Activated naive CD8-positive, alpha-beta T cell (primary cell): ENCODE measurements around the gene GLIPR2.
"Not testable (repeated sequence)": the region's sequence is repeated elsewhere in the genome, so short reads cannot be mapped to it uniquely, and the experiment has no call there.

Source experiments
- H3K27ac Mint-ChIP-seq: one replicate; pipeline ENCODE4 v1.8.0; 2021; ENCODE audit warnings: mixed read lengths
- H3K27me3 Mint-ChIP-seq: one replicate; pipeline ENCODE4 v1.8.0; 2021; ENCODE audit warnings: mixed read lengths
- H3K36me3 Mint-ChIP-seq: one replicate; pipeline ENCODE4 v1.8.0; 2021; ENCODE audit warnings: mixed read lengths
- H3K4me1 Mint-ChIP-seq: one replicate; pipeline ENCODE4 v1.8.0; 2021; ENCODE audit warnings: low read depth, mixed read lengths
- H3K4me3 Mint-ChIP-seq: one replicate; pipeline ENCODE4 v1.8.0; 2021; ENCODE audit warnings: mild to moderate bottlenecking, mixed read lengths
- H3K9me3 Mint-ChIP-seq: one replicate; pipeline ENCODE4 v1.8.0; 2021; ENCODE audit warnings: low read depth, mixed read lengths

GLIPR2 gene, protein sequence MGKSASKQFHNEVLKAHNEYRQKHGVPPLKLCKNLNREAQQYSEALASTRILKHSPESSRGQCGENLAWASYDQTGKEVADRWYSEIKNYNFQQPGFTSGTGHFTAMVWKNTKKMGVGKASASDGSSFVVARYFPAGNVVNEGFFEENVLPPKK

DNA sequence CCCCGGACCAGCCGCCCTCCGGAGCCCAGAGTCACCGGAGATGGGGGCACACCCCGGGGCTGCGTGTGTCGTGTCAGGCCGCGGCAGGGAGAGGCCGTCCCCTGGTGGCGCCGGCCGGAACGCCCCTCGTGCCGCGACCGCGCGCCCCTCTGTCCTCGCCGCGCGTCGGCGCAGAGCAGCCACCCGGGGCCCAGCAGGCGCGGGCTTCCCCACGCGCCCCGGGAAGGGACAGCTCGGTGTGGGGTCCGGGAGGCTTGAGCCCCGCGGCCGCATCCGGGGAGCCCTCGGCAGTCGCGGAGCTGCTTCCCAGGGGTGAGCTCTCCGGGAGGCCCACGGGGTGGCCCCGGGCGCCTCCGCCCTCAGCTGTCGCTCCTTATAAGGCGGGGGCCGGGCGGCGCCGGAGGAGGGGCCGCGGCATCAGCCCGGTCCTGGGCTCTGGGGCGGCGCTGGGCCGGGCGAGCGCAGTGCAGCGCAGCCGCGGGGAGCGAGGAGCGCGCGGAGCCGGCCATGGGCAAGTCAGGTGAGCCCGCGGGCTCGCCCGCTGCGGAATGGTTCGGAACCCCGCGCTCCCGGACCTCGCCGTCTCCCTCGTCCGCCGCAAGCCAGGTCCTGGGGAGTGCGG lies at the start of gene GLIPR2:
GLIPR2 (plus strand) TSS at position 462 of the 622 bp plus-strand sequence; CDS start at position 508, 46 bp downstream.
- H3K4me1 Mint-ChIP-seq: peaks cover 46% of the 10 kb centered on the region
- no peaks in the 10 kb centered on the region for H3K9me3 Mint-ChIP-seq
- H3K27me3 Mint-ChIP-seq: no peaks in the 10 kb centered on the region
- peak within 1 kb of the TSS; percentile 92 for H3K4me3 Mint-ChIP-seq
- H3K36me3 Mint-ChIP-seq: no peaks in the 10 kb centered on the region
- H3K27ac Mint-ChIP-seq: peak within 1 kb of the TSS; percentile 81

DNA sequence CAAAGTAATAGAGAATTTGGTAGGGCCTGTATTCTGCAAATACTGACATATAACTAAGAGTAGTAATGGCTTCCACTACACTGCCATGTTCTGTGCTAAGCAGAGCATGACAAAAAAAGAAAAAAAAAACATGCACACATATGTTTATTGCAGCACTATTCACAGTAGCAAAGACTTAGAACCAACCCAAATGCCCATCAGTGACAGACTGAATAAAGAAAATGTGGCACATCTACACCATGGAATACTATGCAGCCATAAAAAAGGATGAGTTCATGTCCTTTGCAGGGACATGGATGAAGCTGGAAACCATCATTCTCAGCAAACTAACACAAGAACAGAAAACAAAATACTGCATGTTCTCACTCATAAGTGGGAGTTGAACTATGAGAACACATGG lies 49.5 kb upstream of the GLIPR2 start:
- not testable (repeated sequence) for H3K9me3 Mint-ChIP-seq, H3K4me3 Mint-ChIP-seq, H3K27me3 Mint-ChIP-seq, H3K27ac Mint-ChIP-seq, H3K4me1 Mint-ChIP-seq
- H3K36me3 Mint-ChIP-seq: peaks cover 20% of the 10 kb centered on the region

DNA sequence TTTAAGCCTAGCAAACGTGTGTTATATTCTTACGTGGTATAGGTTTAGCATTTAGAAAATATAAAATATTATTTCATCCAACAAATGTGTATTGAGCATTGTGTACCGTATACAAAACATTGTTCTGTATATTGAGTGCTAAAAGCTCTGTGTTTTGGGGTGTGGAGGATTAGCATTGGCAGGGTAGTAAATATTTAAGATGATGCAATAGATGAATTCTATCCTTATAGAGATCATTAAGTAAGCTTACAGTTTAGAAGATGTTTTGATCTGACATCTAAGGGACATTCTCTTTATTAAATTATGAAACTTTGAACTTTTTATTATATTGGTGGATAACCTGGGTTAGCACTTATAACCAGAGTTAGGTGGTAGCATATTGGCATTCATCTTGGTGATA lies 48.5 kb upstream of the GLIPR2 start:
- no peak overlapping the region for H3K27ac Mint-ChIP-seq
- no peaks in the 10 kb centered on the region for H3K9me3 Mint-ChIP-seq
- peaks cover 17% of the 10 kb centered on the region for H3K36me3 Mint-ChIP-seq
- H3K27me3 Mint-ChIP-seq: no peaks in the 10 kb centered on the region
- no peak overlapping the region for H3K4me3 Mint-ChIP-seq
- H3K4me1 Mint-ChIP-seq: peaks cover 12% of the 10 kb centered on the region

DNA sequence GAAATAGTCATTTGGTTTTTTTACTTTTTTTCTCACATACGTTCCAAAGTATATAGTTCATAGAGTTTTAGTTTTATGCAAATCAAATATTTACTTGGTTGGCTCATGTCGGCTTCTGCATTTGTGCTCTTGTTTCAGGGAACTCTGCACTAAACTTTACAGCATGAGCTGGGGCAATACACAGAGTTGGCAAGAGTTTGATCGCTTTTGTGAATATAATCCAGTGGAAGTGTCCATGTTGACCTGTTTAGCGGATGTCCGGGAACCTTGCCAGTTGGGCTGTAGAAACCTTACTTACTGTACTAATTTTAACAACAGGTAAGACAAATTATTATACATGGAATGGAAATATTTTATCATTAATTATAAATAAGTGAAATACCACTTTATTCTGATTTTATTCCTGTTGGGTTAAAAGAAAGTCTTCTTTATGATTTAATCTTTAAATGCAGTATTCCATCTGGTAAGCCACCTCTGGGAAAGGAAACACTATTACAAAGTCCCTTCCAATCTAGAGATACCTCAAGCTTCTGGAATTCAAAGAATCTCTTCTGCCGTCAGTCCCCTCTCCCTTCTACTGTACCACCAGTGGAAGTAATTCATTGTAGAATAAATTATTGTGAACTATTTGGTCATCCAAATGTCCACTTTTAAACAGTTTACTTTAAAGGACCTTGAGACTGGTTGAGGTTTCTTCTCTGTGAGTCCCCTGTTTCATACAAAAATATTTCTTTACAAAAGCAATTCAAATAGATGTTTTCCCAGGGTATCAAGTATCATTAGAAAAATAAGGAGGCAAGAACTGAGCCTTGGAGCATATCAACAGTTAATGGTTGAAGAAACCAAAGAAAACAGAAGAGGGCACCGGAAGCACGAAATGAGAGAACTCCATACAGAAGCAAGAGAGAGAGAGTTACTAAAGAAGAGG lies 45.2 kb upstream of the GLIPR2 start:
- Mint-ChIP-seq H3K9me3 (no peaks in the 10 kb centered on the region), H3K27ac (peak overlapping the region; percentile 41), H3K4me3 (peak overlapping the region; percentile 9), H3K4me1 (peaks cover 14% of the 10 kb centered on the region), H3K36me3 (peaks cover 11% of the 10 kb centered on the region), H3K27me3 (no peaks in the 10 kb centered on the region)

DNA sequence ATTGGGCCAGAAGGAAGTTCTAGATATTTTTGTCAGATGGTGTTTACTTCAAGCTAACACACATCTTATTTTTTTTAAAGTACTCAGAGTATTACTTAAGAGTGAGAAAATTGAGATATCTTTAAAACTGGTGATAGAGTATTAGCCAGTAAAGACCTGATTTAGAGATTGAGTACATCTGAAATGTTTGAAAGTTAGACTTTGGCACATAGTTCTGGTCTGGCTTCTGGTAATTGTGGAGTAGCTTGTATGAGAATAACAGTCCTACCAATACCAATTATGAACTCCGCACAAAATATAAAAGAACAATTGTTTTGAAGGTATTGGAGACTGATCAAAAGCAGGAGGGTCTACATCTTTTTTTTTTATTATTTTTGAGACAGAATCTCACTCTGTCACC lies 44.5 kb upstream of the GLIPR2 start:
- Mint-ChIP-seq H3K4me1 (peaks cover 14% of the 10 kb centered on the region), H3K36me3 (peaks cover 8% of the 10 kb centered on the region), H3K27ac (peak overlapping the region; percentile 41), H3K4me3 (peak overlapping the region; percentile 9), H3K27me3 (no peaks in the 10 kb centered on the region), H3K9me3 (no peaks in the 10 kb centered on the region)

DNA sequence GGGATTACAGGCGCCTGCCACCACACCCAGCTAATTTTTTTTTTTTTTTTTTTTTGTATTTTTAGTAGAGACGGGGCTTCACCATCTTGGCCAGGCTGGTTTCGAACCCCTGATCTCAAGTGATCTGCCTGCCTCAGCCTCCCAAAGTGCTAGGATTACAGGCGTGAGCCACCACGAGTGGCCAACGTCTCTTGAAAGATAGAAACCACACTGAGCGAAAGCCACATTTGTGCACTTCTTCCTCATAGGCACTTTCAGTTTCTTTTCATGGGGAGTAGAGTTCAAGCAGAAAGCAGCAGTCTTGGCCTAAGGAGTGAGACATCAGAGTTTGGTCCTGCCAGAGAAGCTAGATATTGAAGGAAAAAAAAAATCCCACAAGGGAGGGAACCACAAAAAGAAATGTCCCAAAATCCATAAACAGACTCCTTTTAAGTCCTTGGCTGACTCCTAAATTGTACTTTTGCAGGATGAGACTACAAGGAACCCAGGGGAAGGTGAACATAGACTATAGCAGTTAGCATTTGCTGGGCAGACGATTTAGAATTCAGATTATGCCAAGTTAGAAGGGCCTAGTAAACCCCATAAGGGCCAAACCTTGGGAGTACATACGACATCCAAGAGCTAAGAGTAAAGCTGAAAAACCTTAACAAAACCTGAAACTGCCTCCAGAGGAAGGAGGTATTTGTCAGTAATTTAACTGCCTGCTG lies 43.9 kb upstream of the GLIPR2 start:
- Mint-ChIP-seq H3K4me3 (peak overlapping the region; percentile 24), H3K27me3 (no peaks in the 10 kb centered on the region), H3K4me1 (peaks cover 14% of the 10 kb centered on the region), H3K36me3 (peaks cover 4% of the 10 kb centered on the region), H3K27ac (peak overlapping the region; percentile 77), H3K9me3 (no peaks in the 10 kb centered on the region)

- Mint-ChIP-seq H3K9me3 (no peaks in the 10 kb centered on the region), H3K27me3 (no peaks in the 10 kb centered on the region), H3K4me1 (peaks cover 14% of the 10 kb centered on the region), H3K36me3 (peaks cover 4% of the 10 kb centered on the region), H3K4me3 (no peak overlapping the region), H3K27ac (no peak overlapping the region)
These were observed 43.1 kb upstream of the GLIPR2 start for GRCh38 chr9:36093384-36093783.

DNA sequence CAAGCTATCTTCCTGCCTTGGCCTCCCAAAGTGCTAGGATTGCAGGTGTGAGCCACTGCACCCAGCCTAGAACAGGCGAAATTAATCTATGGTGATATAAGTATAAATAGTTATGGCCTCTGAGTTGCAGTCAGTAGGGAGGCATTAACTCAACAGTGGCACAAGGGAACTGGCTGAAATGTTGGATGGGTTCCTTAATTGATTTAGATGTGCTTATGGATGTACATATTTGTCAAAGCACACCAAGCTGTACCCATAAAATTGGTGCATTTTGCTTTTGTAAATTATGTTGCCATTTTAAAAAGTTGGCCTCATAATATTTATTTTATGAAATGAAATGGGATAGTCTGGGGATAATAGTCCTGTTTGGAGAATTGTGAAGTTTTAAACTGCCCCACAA lies 36.8 kb upstream of the GLIPR2 start:
- Mint-ChIP-seq H3K36me3 (no peaks in the 10 kb centered on the region), H3K27me3 (no peaks in the 10 kb centered on the region)

GRCh38 chr9:36100532-36100931 lies 36.0 kb upstream of the GLIPR2 start:
- Mint-ChIP-seq H3K4me1 (peaks cover 6% of the 10 kb centered on the region), H3K27ac (no peak overlapping the region), H3K4me3 (no peak overlapping the region), H3K27me3 (no peaks in the 10 kb centered on the region), H3K9me3 (no peaks in the 10 kb centered on the region), H3K36me3 (peaks cover 4% of the 10 kb centered on the region)

More for the DNA sequence above, 36.8 kb upstream of the GLIPR2 start:
- Mint-ChIP-seq H3K4me3 (no peak overlapping the region), H3K27ac (no peak overlapping the region), H3K9me3 (no peaks in the 10 kb centered on the region), H3K4me1 (peaks cover 6% of the 10 kb centered on the region)

DNA sequence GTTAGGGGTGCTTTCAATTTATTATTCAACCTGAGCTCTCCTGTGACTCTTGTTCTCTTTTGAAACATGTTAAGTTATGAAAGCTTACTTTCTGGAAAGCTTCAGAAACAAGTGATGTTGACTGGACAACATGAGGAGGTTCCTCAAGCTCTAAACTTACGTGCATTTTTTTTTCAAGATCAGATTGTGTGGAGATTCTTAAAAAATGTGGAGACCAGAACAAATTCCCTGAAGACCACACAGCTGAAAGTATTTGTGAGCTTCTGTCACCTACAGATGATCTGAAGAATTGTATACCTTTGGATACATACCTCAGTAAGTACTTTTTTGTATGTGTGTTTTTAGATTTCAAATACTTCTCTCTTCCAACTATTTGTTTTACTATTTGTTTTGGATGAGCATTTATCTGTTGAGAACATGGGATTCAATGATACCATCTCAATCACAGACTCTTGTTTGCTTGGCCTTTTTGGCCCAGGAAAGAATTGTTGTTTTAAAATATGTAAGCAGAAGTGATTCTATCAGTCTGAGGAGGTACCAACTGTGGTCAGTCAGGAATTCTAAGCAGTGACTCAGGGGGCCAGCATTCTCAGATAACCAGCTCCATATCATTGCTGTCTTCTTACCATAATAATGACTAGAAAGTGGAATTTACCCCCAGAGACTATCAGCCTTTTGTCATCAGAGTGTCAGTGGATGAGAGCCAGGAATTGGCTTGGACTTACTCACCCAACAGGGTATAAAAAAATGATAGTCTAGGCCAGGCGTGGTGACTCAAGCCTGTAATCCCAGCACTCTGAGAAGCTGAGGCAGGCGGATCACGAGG lies 34.4 kb upstream of the GLIPR2 start:
- H3K27ac Mint-ChIP-seq: no peak overlapping the region
- peaks cover 4% of the 10 kb centered on the region for H3K36me3 Mint-ChIP-seq
- H3K27me3 Mint-ChIP-seq: no peaks in the 10 kb centered on the region
- H3K4me1 Mint-ChIP-seq: peaks cover 6% of the 10 kb centered on the region
- no peaks in the 10 kb centered on the region for H3K9me3 Mint-ChIP-seq
- H3K4me3 Mint-ChIP-seq: no peak overlapping the region

DNA sequence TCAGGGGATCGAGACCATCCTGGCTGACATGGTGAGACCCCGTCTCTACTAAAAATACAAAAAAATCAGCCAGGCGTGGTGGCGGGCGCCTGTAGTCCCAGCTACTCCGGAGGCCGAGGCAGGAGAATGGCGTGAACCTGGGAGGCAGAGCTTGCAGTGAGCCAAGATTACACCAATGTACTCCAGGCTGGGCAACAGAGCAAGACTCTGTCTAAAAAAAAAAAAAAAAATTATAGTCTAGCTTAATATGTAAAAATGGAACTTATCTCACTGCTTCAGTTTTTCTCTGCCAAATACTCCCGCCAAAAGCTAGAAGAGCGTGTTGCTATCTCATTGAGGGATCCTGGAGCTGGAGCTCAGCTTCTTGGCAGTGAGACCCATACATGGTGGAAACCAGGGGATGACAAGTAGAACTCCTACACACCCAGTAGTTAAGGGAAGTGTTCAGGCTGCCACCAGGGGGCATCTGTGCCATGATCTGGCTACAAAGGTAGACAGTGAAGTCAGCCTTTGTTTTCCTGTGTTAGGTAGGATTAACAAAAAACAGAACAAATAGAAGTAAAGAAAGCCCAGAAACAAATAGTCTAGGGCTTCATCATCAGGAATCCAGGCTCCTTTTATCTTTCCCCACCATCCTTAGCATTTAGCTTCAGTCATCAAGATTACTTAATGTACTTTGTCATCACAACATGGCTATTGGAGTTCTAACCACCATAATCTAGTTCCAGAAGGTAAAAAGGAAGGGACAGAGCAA lies 33.6 kb upstream of the GLIPR2 start:
- no peaks in the 10 kb centered on the region for H3K27me3 Mint-ChIP-seq
- H3K9me3 Mint-ChIP-seq: no peaks in the 10 kb centered on the region
- no peak overlapping the region for H3K4me3 Mint-ChIP-seq
- peaks cover 4% of the 10 kb centered on the region for H3K36me3 Mint-ChIP-seq
- H3K4me1 Mint-ChIP-seq: peaks cover 6% of the 10 kb centered on the region
- H3K27ac Mint-ChIP-seq: no peak overlapping the region

DNA sequence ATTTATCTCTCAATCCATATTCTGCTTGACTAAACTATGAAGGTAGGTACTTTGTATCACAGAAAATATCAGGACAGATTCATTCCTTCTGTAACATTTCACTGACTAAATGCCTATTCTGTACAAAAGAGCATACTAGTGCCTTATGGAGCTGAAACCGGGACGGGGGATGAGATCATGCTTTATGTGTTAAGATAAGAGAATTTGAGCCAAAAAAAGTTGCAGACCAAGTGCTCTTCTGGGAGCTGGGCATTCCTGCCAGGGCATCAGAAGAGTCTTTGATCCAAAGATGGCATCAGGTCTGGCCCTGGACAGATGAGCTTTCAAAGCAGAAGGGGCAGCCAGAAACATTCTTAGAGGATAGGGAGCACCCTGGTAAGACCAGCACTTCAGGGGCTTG lies 27.5 kb upstream of the GLIPR2 start:
- Mint-ChIP-seq H3K27ac (no peak overlapping the region), H3K9me3 (no peaks in the 10 kb centered on the region), H3K27me3 (no peaks in the 10 kb centered on the region), H3K36me3 (peaks cover 7% of the 10 kb centered on the region), H3K4me1 (no peaks in the 10 kb centered on the region), H3K4me3 (no peak overlapping the region)

DNA sequence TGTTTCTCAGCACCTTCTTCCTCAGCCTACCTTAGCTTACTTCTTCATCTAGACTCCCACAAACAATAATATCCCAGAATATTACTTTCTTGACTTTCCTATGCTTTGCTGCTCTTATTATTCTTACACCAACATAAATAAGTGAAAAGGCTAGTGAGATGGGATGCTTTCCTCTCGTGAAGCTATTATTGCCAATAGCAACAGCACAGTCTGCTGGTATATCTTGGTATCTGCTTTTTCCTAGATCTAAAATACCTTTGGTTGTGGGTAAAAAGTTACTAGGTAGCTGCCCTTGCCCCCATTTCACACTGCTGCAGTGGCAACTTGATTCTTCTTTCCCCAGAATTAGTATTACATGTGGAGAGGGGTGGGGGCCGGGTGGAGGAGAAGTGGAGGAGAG lies 26.1 kb upstream of the GLIPR2 start:
- Mint-ChIP-seq H3K27ac (no peak overlapping the region), H3K9me3 (no peaks in the 10 kb centered on the region), H3K4me1 (no peaks in the 10 kb centered on the region), H3K4me3 (no peak overlapping the region), H3K27me3 (no peaks in the 10 kb centered on the region), H3K36me3 (peaks cover 3% of the 10 kb centered on the region)

DNA sequence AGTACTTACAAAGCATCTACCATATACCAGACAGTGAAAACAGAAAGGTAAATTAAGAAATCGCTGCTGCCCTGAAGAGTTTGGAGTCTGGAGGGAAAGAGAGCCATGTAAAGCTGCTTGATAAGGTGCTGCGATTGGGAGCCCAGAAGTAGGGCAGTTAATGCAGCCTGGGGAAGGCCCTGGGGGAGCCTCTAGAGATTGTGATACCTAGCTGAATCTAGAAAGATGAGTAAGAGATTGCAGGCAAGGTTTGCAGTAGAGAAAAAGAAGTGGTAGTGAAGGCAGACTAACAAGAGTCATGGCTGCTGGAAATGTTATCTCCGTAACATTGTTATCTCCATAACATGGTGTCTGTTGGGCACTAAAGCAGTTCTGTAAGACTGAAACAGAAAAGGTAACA lies 24.0 kb upstream of the GLIPR2 start:
- no peak overlapping the region for H3K27ac Mint-ChIP-seq
- no peaks in the 10 kb centered on the region for H3K4me1 Mint-ChIP-seq
- no peaks in the 10 kb centered on the region for H3K27me3 Mint-ChIP-seq
- no peak overlapping the region for H3K4me3 Mint-ChIP-seq
- peaks cover 5% of the 10 kb centered on the region for H3K36me3 Mint-ChIP-seq
- H3K9me3 Mint-ChIP-seq: no peaks in the 10 kb centered on the region
